Prostate gland (tissue), 2 donors: Measurements from ENCODE around the gene NEDD8.

Experiments
- CTCF ChIP-seq, 4 experiments: fragments of 200-600 bp in 2 of 4; fragments of 450-650 bp in 2 of 4; sonication (generic) in 2 of 4; IDR thresholded peaks; 1 replicate in 3 of 4; 2 replicates in 1 of 4; pipeline ENCODE4 v1.5.1; 2016 to 2019; ENCODE audit warnings: antibody characterized with exemption in 4 of 4, mild to moderate bottlenecking in 2 of 4, moderate library complexity in 2 of 4
- POLR2AphosphoS5 ChIP-seq: sonication (generic); formaldehyde crosslinking; IDR thresholded peaks from one replicate; pipeline ENCODE4 v1.6.1; 2017; ENCODE audit warnings: antibody characterized with exemption

GRCh38 chr14:24195186-24196070 lies 36.7 kb downstream of the NEDD8 start, which contains the start of gene TM9SF1:
- TF ChIP-seq POLR2AphosphoS5 (peak; percentile 90), CTCF (IDR thresholded peaks at IDR 0.05) (no peak)
